ENCODE results near the gene HTR3D.
"Not testable (repeated sequence)": the region's sequence is repeated elsewhere in the genome, so short reads cannot be mapped to it uniquely, and the experiment has no call there.

Gene HTR3D

GRCh38 chr3:184016811-184017671, 14.5 kb upstream of the HTR3D start:
- peak in 12 of 14 donors; percentile 17 to 85 (median 68) for DNase-seq

GRCh38 chr3:184017672-184018423, 13.7 kb upstream of the HTR3D start, which contains the start of gene ABCC5:
TSS of gene ABCC5 (minus strand) at chr3:184017884. CDS start at chr3:184014392, 3,492 bp downstream.
- peak; percentile 38 to 94 (median 88) for DNase-seq

GRCh38 chr3:184018424-184018973, 13.0 kb upstream of the HTR3D start:
- DNase-seq = no peak

GRCh38 chr3:184022323-184022722, 9.2 kb upstream of the HTR3D start:
- DNase-seq = no peak

GRCh38 chr3:184025256-184025655, 6.3 kb upstream of the HTR3D start:
- not testable (repeated sequence) for DNase-seq

GRCh38 chr3:184028275-184028890, 3.2 kb upstream of the HTR3D start:
- not testable (repeated sequence) for DNase-seq

GRCh38 chr3:184029443-184029842, 2.1 kb upstream of the HTR3D start:
- no peak for DNase-seq

- no peak for DNase-seq
These were observed 1.0 kb upstream of the HTR3D start for GRCh38 chr3:184030536-184030935.

GRCh38 chr3:184037816-184038215, 6.3 kb downstream of the HTR3D start:
- no peak for DNase-seq

GRCh38 chr3:184038307-184038706, 6.8 kb downstream of the HTR3D start:
- not testable (repeated sequence) for DNase-seq

- no peak for DNase-seq
These were observed 7.9 kb downstream of the HTR3D start for GRCh38 chr3:184039414-184039813.

GRCh38 chr3:184040010-184040409, 8.5 kb downstream of the HTR3D start:
- DNase-seq = no peak

- no peak for DNase-seq
These were observed 11.1 kb downstream of the HTR3D start for GRCh38 chr3:184042617-184043016.

- no peak for DNase-seq
These were observed 14.5 kb downstream of the HTR3D start for GRCh38 chr3:184045995-184046394.

- no peak for DNase-seq
These were observed 18.8 kb downstream of the HTR3D start for GRCh38 chr3:184050217-184050847.

GRCh38 chr3:184052767-184053166, 21.2 kb downstream of the HTR3D start, which contains the start of gene HTR3C:
TSS of gene HTR3C (plus strand) at chr3:184053047. CDS start at chr3:184053081, 34 bp downstream.
- DNase-seq = no peak

GRCh38 chr3:184058029-184058428, 26.5 kb downstream of the HTR3D start:
- DNase-seq = no peak

GRCh38 chr3:184059424-184059823, 27.9 kb downstream of the HTR3D start:
- DNase-seq = no peak

GRCh38 chr3:184062637-184063036, 31.1 kb downstream of the HTR3D start:
- DNase-seq = no peak

- DNase-seq = no peak
These were observed 34.7 kb downstream of the HTR3D start for GRCh38 chr3:184066211-184066610.

GRCh38 chr3:184067573-184068055, 36.1 kb downstream of the HTR3D start:
- no peak for DNase-seq

- no peak for DNase-seq
These were observed 36.8 kb downstream of the HTR3D start for GRCh38 chr3:184068344-184068743.
